Measurements from ENCODE around the gene GDF7.

Gene GDF7

GRCh38 chr2:20691076-20691734 lies 24.3 kb downstream of the GDF7 start:
- no peak overlapping the region for H3K4me3 ChIP-seq (replicated peaks; ENCODE audit: low read depth, low read length)
- TF ChIP-seq, protein P1, sequence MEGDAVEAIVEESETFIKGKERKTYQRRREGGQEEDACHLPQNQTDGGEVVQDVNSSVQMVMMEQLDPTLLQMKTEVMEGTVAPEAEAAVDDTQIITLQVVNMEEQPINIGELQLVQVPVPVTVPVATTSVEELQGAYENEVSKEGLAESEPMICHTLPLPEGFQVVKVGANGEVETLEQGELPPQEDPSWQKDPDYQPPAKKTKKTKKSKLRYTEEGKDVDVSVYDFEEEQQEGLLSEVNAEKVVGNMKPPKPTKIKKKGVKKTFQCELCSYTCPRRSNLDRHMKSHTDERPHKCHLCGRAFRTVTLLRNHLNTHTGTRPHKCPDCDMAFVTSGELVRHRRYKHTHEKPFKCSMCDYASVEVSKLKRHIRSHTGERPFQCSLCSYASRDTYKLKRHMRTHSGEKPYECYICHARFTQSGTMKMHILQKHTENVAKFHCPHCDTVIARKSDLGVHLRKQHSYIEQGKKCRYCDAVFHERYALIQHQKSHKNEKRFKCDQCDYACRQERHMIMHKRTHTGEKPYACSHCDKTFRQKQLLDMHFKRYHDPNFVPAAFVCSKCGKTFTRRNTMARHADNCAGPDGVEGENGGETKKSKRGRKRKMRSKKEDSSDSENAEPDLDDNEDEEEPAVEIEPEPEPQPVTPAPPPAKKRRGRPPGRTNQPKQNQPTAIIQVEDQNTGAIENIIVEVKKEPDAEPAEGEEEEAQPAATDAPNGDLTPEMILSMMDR (IDR thresholded peaks at IDR 0.05; ENCODE audit: low read depth, low read length, missing control alignments) = no peak
- DNase-seq (ENCODE audit: extremely low read depth, low read depth) = no peak

- DNase-seq (ENCODE audit: extremely low read depth, low read depth) = no peak
- H3K4me3 ChIP-seq (replicated peaks; ENCODE audit: low read depth, low read length) = no peak overlapping the region
- TF ChIP-seq, protein P1 (IDR thresholded peaks at IDR 0.05; ENCODE audit: low read depth, low read length, missing control alignments) = no peak
Measured at GRCh38 chr2:20692081-20692480, 25.1 kb downstream of the GDF7 start.

GRCh38 chr2:20693317-20693716 lies 26.4 kb downstream of the GDF7 start:
- no peak for DNase-seq (ENCODE audit: extremely low read depth, low read depth)
- H3K4me3 ChIP-seq (replicated peaks; ENCODE audit: low read depth, low read length) = no peak overlapping the region
- TF ChIP-seq, protein P1 (IDR thresholded peaks at IDR 0.05; ENCODE audit: low read depth, low read length, missing control alignments) = no peak

DNA sequence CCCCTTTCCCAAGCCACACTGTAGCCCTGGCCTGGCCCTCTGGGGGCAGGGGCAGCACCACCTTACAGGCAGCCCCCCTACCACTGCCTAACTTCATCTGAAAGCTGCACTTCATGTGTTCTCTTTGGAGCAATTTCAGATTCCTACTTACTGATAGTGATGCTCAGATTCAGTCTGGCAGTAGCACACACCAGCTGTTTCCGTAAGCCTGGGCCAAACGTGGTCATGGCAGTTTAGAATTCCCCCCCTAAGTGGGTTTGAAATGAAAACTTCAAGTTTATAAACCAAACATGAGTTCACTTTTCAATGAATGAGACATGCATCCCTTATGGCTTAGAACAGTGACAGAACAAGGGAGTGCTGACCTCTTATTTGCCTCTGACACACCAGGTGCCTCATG lies 29.4 kb downstream of the GDF7 start:
- no peak overlapping the region for H3K4me3 ChIP-seq (replicated peaks; ENCODE audit: low read depth, low read length)
- DNase-seq (ENCODE audit: extremely low read depth, low read depth) = no peak
- TF ChIP-seq, protein P1 (IDR thresholded peaks at IDR 0.05; ENCODE audit: low read depth, low read length, missing control alignments) = no peak

DNA sequence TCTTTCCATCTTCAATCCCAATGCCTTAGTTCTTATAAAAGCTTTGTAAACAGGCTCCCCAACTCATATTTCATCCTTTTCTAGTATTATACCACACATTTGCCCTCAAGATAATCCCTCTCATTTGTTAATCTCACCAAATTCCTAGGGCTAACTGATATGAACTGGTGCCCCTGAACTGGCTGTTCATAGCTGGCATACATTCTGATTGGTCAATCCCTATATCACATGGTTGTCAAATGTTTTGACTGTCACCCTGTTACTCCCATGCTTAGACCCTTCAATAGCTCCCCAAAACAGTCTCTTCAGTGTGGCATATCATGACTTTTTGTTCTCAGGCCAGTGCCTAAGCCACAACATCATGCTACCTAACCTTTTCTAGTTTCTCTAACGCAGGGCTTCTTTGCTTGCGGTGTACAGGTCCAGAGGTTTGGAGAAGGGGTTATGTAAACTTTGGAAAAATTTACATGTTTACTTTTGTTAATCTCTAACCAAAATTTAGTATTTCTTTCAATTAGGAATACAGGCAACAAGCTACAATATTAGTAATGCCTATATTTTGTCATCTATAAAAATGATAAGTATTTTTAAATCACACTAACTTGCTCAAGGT lies 30.5 kb downstream of the GDF7 start:
- TF ChIP-seq, protein P1 (IDR thresholded peaks at IDR 0.05; ENCODE audit: low read depth, low read length, missing control alignments) = no peak
- no peak for DNase-seq (ENCODE audit: extremely low read depth, low read depth)
- no peak overlapping the region for H3K4me3 ChIP-seq (replicated peaks; ENCODE audit: low read depth, low read length)

GRCh38 chr2:20698916-20699613 lies 32.1 kb downstream of the GDF7 start:
- no peak overlapping the region for H3K4me3 ChIP-seq (replicated peaks; ENCODE audit: low read depth, low read length)
- TF ChIP-seq, protein P1 (IDR thresholded peaks at IDR 0.05; ENCODE audit: low read depth, low read length, missing control alignments) = no peak
- DNase-seq (ENCODE audit: extremely low read depth, low read depth) = no peak

Measured in HFF-Myc (cell line).